Esophagus muscularis mucosa (tissue), 4 donors: ENCODE data around the gene GFOD1. TPM values are rescaled to one million over a fixed set of nuclear protein-coding genes. Genes with fewer than 3 reads are reported as not detected.
"Not testable (repeated sequence)": the region's sequence is repeated elsewhere in the genome, so short reads cannot be mapped to it uniquely, and the experiment has no call there.

Source experiments
- DNase-seq: peaks from one replicate; pipeline ENCODE4 v3.0.0-alpha.2; 2017; ENCODE audit errors: extremely low spot score
- H3K27ac ChIP-seq, 4 donors: fragments of 200-600 bp; sonication (generic); replicated peaks in 1 of 4; 1 replicate in 3 of 4; 2 replicates in 1 of 4; pipeline ENCODE4 v1.5.1; 2016 to 2019; ENCODE audit warnings: mild to moderate bottlenecking in 1 of 4
- H3K27me3 ChIP-seq, 4 donors: fragments of 200-600 bp; sonication (generic); one replicate each; pipeline versions ENCODE4 v1.5.1 to v1.6.0; 2016 to 2019
- H3K36me3 ChIP-seq, 4 donors: fragments of 200-600 bp; sonication (generic); one replicate each; pipeline ENCODE4 v1.5.1; 2016 to 2019
- H3K4me1 ChIP-seq, 4 donors: fragments of 200-600 bp; sonication (generic); one replicate each; pipeline ENCODE4 v1.5.1; 2016 to 2019
- H3K4me3 ChIP-seq, 4 donors: fragments of 200-600 bp; sonication (generic); 1 replicate in 2 of 4; 2 replicates in 2 of 4; pipeline ENCODE4 v1.5.1; 2016 to 2019; ENCODE audit warnings: mild to moderate bottlenecking in 4 of 4, moderate library complexity in 1 of 4
- H3K9me3 ChIP-seq, 4 donors: fragments of 200-600 bp; sonication (generic); 1 replicate in 3 of 4; 2 replicates in 1 of 4; pipeline ENCODE4 v1.5.1; 2016 to 2019
- CTCF ChIP-seq, 3 experiments: fragments of 200-600 bp in 2 of 3; fragments of 450-650 bp in 1 of 3; sonication (generic) in 2 of 3; IDR thresholded peaks; one replicate each; pipeline ENCODE4 v1.5.1; 2017 to 2019; ENCODE audit warnings: antibody characterized with exemption in 3 of 3, mild to moderate bottlenecking in 2 of 3, moderate library complexity in 1 of 3
- EP300 ChIP-seq: sonication (generic); formaldehyde crosslinking; IDR thresholded peaks from one replicate; pipeline ENCODE4 v1.6.1; 2017; ENCODE audit warnings: antibody characterized with exemption
- POLR2A ChIP-seq: fragments of 450-650 bp; IDR thresholded peaks from one replicate; pipeline ENCODE4 v1.6.1; 2017; ENCODE audit warnings: antibody characterized with exemption, moderate library complexity, mild to moderate bottlenecking, low read depth
- POLR2AphosphoS5 ChIP-seq, 2 donors: sonication (generic); formaldehyde crosslinking; IDR thresholded peaks; one replicate each; pipeline ENCODE4 v1.6.1; 2017; ENCODE audit warnings: antibody characterized with exemption in 2 of 2
- WGBS: methylation state at CpG from one replicate; pipeline ENCODE4 v1.1.5; 2018; 5-methylcytosine and 5-hydroxymethylcytosine counted together
- intact Hi-C: fragments of 100-400 bp; cut with DNase I; formaldehyde crosslinking; loops from one replicate; pipeline ENCODE4 v1.15.1; 2023
- total RNA-seq, 4 donors: library from RNA; depleted of rRNA; stranded (reverse); fragments of >200 nt; gene quantifications; one replicate each; pipeline versions ENCODE4 v1.1.0 to v1.2.1, GENCODE V29; 2016

GFOD1 gene
- total RNA-seq, 4 donors from 2014 or later = 21.7 to 34.5 (median 25.8) TPM

- DNase-seq = no peak
- H3K36me3 ChIP-seq = peaks cover 6 to 24% (median 14%) of the 10 kb centered on the region in 4 donors
- peak overlapping the region; percentile 88 to 93 (median 90) for H3K27ac ChIP-seq
- 8% methylated on average over 2 of the region's 2 CpGs for WGBS
- no peaks in the 10 kb centered on the region for H3K27me3 ChIP-seq
- intact Hi-C loops = no loop called here
- peak overlapping the region; percentile 76 to 85 (median 79) for H3K4me3 ChIP-seq
- H3K4me1 ChIP-seq = peaks cover 13 to 20% (median 17%) of the 10 kb centered on the region in 4 donors
- no peaks in the 10 kb centered on the region for H3K9me3 ChIP-seq
- TF ChIP-seq EP300 (no peak), POLR2AphosphoS5 (IDR thresholded peaks at IDR 0.05) (no peak), POLR2A (no peak), CTCF (IDR thresholded peaks at IDR 0.05) (no peak)
Measured at GRCh38 chr6:13328875-13329183, 158.6 kb downstream of the GFOD1 start.

- Histone ChIP-seq H3K27me3 (no peaks in the 10 kb centered on the region), H3K27ac (peak within 1 kb of the TSS; percentile 88 to 93 (median 90)), H3K9me3 (no peaks in the 10 kb centered on the region), H3K36me3 (peaks cover 6 to 27% (median 19%) of the 10 kb centered on the region in 4 donors), H3K4me3 (peak within 1 kb of the TSS; percentile 76 to 85 (median 79)), H3K4me1 (peaks cover 13 to 20% (median 17%) of the 10 kb centered on the region in 4 donors)
- intact Hi-C loops = no loop called here
- WGBS = 1% methylated on average over 16 of the region's 63 CpGs
- TF ChIP-seq CTCF (IDR thresholded peaks at IDR 0.05) = peak in 1 of 3 experiments; percentile 27
- no peak for TF ChIP-seq EP300
- TF ChIP-seq POLR2AphosphoS5 (IDR thresholded peaks at IDR 0.05) = peak; percentile 94 to 95
- peak; percentile 65 for TF ChIP-seq POLR2A
- peak; percentile 97 for DNase-seq
Measured at GRCh38 chr6:13328076-13328874, 159.1 kb downstream of the GFOD1 start, which contains the start of gene TBC1D7. TBC1D7 (minus strand) TSS chr6:13328537; CDS start chr6:13326898, 1,639 bp downstream.

DNA sequence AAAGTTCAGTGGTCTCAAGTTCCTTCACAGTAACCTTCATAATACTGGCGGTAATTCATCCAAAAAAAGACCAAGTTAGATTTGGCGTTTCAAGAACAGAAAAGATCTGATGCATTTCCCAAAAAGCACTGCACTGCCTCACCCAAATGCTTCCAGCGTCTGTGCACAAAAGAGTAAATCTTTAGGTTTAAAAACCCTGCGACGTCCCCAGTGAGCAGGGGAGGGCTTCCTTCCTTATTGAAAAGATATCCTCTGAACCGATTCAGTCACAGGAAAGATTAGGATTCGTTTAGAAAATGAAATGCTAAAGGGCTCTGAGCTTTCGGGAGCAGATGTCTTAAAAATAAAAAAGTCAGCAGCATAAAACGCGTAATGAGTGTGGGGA, 159.7 kb downstream of the GFOD1 start:
- Histone ChIP-seq H3K27ac (peak overlapping the region; percentile 88 to 93 (median 90)), H3K4me3 (peak overlapping the region; percentile 76 to 85 (median 79)), H3K27me3 (no peaks in the 10 kb centered on the region), H3K36me3 (peaks cover 6 to 32% (median 24%) of the 10 kb centered on the region in 4 donors), H3K4me1 (peaks cover 13 to 20% (median 17%) of the 10 kb centered on the region in 4 donors), H3K9me3 (no peaks in the 10 kb centered on the region)
- intact Hi-C loops = no loop called here
- WGBS = under 1% methylated on average over 10 of the region's 10 CpGs
- peak; percentile 89 for DNase-seq
- TF ChIP-seq EP300 (no peak), CTCF (IDR thresholded peaks at IDR 0.05) (no peak)

GRCh38 chr6:13326031-13326586, 161.3 kb downstream of the GFOD1 start:
- intact Hi-C loops, H3K27ac ChIP-seq, H3K9me3 ChIP-seq, H3K4me3 ChIP-seq, DNase-seq, H3K27me3 ChIP-seq: not testable (repeated sequence)
- H3K4me1 ChIP-seq = peaks cover 13 to 20% (median 17%) of the 10 kb centered on the region in 4 donors
- peaks cover 12 to 47% (median 39%) of the 10 kb centered on the region in 4 donors for H3K36me3 ChIP-seq
- WGBS = 91% methylated on average over 3 of the region's 3 CpGs

GRCh38 chr6:13319891-13320564, 167.4 kb downstream of the GFOD1 start:
- intact Hi-C loops = no loop called here
- H3K9me3 ChIP-seq = no peaks in the 10 kb centered on the region
- no peak overlapping the region for H3K4me3 ChIP-seq
- 94% methylated on average over 5 of the region's 5 CpGs for WGBS
- peaks cover 60 to 99% (median 89%) of the 10 kb centered on the region in 4 donors for H3K36me3 ChIP-seq
- H3K27ac ChIP-seq = no peak overlapping the region
- DNase-seq = peak; percentile 42
- no peak for TF ChIP-seq CTCF (IDR thresholded peaks at IDR 0.05)
- TF ChIP-seq POLR2AphosphoS5 (IDR thresholded peaks at IDR 0.05) = no peak
- TF ChIP-seq POLR2A = no peak
- TF ChIP-seq EP300 = no peak
- no peaks in the 10 kb centered on the region for H3K4me1 ChIP-seq
- no peaks in the 10 kb centered on the region for H3K27me3 ChIP-seq
